ENCODE results near the gene NR2F1.
A peak's percentile ranks its signal among the peaks of the same experiment; 100 is the strongest.

NR2F1 gene

DNA sequence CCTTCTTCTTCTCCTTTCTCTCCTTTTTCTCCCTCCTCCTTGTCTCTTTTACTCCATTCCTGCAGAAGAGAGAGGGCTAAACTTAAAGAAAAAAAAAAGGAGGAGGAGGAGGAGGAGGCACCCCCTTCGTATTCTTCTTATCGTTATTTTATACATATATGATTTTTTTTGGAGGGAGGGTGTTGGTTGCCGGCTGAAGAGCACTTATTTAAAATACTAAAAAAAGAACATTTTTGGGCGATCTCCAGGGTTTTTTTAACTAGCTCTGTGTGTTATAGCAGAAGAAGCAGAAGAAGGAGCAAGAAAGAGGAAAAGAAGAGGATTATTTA lies 381 bp downstream of the NR2F1 start:
- Histone ChIP-seq H3K27ac (no peak overlapping the region), H3K9me3 (replicated peaks in 1 of 11) (peaks cover 0 to 12% (median 10%) of the 10 kb centered on the region in 11 experiments; a peak in 13 of 22 replicates), H3K36me3 (no peaks in the 10 kb centered on the region), H3K4me3 (peak overlapping the region in 4 of 10 experiments; percentile 57 to 70 (median 68); a peak in 7 of 20 replicates), H3K4me1 (peaks cover 27 to 39% (median 35%) of the 10 kb centered on the region in 10 experiments), H3K27me3 (peaks cover 95 to 100% (median 100%) of the 10 kb centered on the region in 11 experiments), H3K4me2 (peak overlapping the region in 5 of 11 experiments; percentile 69 to 99 (median 95); a peak in 8 of 22 replicates), H4K20me1 (peaks cover 0 to 88% (median 77%) of the 10 kb centered on the region in 11 experiments; a peak in 20 of 22 replicates), H3K9ac (no peak overlapping the region)
- no peak for TF ChIP-seq Cebpa-rat (IDR thresholded peaks at IDR 0.05)

DNA sequence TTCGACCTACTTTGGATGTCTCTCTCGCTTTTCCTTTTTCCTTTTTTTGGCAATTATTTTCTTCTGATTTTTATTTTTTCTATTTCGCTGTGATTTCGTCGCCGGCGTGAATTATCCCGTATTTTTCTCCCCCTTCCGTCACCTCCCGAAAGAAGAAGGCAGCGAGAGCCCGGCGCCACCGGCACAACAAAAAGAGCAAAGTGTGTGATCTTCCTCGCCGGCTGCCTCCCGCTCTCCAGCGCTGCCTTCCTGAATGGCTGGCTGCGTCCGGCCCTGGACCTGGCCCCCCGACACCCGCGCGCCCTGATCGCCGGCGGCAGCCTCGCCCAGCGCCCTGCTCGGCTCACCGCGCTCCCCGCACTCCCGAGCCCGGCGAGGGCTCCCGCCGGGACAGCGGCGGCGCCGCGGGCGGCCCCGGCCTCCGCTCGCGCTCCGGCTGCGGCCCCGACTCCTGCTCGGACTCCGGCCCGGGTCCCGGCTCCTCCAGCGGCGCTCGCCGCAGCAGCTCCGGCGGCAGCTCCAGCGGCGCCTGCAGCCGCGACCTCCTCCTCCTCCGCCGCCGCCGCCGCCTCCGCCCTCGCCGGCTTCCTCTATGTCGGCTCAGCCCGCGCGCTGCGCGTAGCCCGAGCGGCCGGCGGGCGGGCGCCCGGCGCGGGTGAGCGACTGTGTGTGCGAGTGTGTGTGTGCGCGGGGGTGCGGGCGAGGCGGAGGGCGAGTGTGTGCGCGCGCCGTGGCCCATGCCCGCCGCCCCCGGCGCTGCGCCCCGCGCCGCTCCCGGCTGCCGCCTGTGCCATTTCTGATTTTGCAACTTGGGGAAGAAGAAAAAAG lies 960 bp downstream of the NR2F1 start:
- H3K4me3 ChIP-seq = peak overlapping the region; percentile 30 to 70 (median 58)
- H3K36me3 ChIP-seq = no peaks in the 10 kb centered on the region
- TF ChIP-seq Cebpa-rat (IDR thresholded peaks at IDR 0.05) = no peak
- peak overlapping the region; percentile 59 to 99 (median 91) for H3K4me2 ChIP-seq
- H3K27ac ChIP-seq = no peak overlapping the region
- peaks cover 95 to 100% (median 100%) of the 10 kb centered on the region in 11 experiments for H3K27me3 ChIP-seq
- H4K20me1 ChIP-seq = peaks cover 0 to 86% (median 74%) of the 10 kb centered on the region in 11 experiments; a peak in 20 of 22 replicates
- H3K4me1 ChIP-seq = peaks cover 21 to 33% (median 29%) of the 10 kb centered on the region in 10 experiments
- peaks cover 0 to 17% (median 14%) of the 10 kb centered on the region in 11 experiments; a peak in 13 of 22 replicates for H3K9me3 ChIP-seq (replicated peaks in 1 of 11)
- H3K9ac ChIP-seq = peak overlapping the region in 4 of 11 experiments; percentile 18 to 52 (median 35); a peak in 4 of 22 replicates

GRCh38 chr5:93584596-93585040 lies 1.6 kb downstream of the NR2F1 start:
- no peak for TF ChIP-seq Cebpa-rat (IDR thresholded peaks at IDR 0.05)
- Histone ChIP-seq H3K4me3 (peak overlapping the region; percentile 30 to 70 (median 58)), H3K27me3 (peaks cover 95 to 100% (median 100%) of the 10 kb centered on the region in 11 experiments), H3K4me1 (peaks cover 15 to 28% (median 23%) of the 10 kb centered on the region in 10 experiments), H3K9me3 (replicated peaks in 1 of 11) (peaks cover 0 to 17% (median 14%) of the 10 kb centered on the region in 11 experiments; a peak in 13 of 22 replicates), H4K20me1 (peaks cover 0 to 80% (median 74%) of the 10 kb centered on the region in 11 experiments; a peak in 20 of 22 replicates), H3K36me3 (no peaks in the 10 kb centered on the region), H3K27ac (no peak overlapping the region), H3K4me2 (peak overlapping the region; percentile 59 to 99 (median 91)), H3K9ac (peak overlapping the region in 2 of 11 experiments; percentile 18 to 26; a peak in 2 of 22 replicates)

- Histone ChIP-seq H3K9me3 (replicated peaks in 1 of 11) (peaks cover 0 to 17% (median 14%) of the 10 kb centered on the region in 11 experiments; a peak in 13 of 22 replicates), H3K36me3 (no peaks in the 10 kb centered on the region), H4K20me1 (peaks cover 0 to 80% (median 69%) of the 10 kb centered on the region in 11 experiments; a peak in 20 of 22 replicates), H3K27me3 (peaks cover 95 to 100% (median 100%) of the 10 kb centered on the region in 11 experiments), H3K4me1 (peaks cover 9 to 23% (median 17%) of the 10 kb centered on the region in 10 experiments), H3K9ac (no peak overlapping the region), H3K4me3 (peak overlapping the region in 5 of 10 experiments; percentile 13 to 68 (median 52); a peak in 11 of 20 replicates), H3K4me2 (peak overlapping the region; percentile 39 to 99 (median 57); a peak in 19 of 22 replicates), H3K27ac (no peak overlapping the region)
- TF ChIP-seq Cebpa-rat (IDR thresholded peaks at IDR 0.05) = no peak
Measured at GRCh38 chr5:93585041-93585766, 2.2 kb downstream of the NR2F1 start.

DNA sequence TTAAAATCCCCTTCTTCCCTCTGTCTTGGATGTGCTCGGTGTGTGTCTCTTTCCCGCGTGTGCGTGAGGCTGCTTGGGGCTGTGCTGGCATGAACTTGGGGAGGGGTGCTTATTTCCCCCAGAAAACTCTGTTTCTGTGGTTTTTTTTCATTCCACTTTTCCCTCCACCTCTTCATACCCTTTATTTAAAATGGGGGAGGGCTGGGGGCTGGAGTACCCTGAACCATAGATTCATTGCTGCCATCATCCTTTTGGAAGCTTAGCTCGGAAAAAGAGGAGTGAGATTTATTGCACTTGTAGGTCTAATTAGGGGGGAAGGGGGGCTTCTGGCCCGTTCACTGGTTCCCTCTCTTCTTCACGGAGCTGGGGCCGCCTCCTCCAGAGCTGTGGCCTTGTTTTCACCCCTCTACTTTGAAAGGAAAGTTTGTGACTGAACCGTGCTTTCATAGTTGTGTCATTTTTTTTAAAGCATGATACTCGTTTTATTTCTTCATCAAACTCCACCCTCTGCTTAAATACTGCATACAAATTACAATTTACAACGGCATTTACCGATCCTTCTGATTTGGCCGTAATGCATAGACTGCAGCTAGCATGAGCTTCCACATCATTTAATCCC lies 2.9 kb downstream of the NR2F1 start:
- no peaks in the 10 kb centered on the region for H3K36me3 ChIP-seq
- H3K4me3 ChIP-seq = no peak overlapping the region
- H4K20me1 ChIP-seq = peaks cover 0 to 78% (median 62%) of the 10 kb centered on the region in 11 experiments; a peak in 19 of 22 replicates
- peaks cover 4 to 16% (median 11%) of the 10 kb centered on the region in 10 experiments; a peak in 17 of 20 replicates for H3K4me1 ChIP-seq
- H3K27ac ChIP-seq = no peak overlapping the region
- no peak for TF ChIP-seq Cebpa-rat (IDR thresholded peaks at IDR 0.05)
- H3K4me2 ChIP-seq = no peak overlapping the region
- peaks cover 95 to 100% (median 100%) of the 10 kb centered on the region in 11 experiments for H3K27me3 ChIP-seq
- H3K9me3 ChIP-seq (replicated peaks in 1 of 11) = peaks cover 0 to 17% (median 14%) of the 10 kb centered on the region in 11 experiments; a peak in 13 of 22 replicates
- no peak overlapping the region for H3K9ac ChIP-seq

DNA sequence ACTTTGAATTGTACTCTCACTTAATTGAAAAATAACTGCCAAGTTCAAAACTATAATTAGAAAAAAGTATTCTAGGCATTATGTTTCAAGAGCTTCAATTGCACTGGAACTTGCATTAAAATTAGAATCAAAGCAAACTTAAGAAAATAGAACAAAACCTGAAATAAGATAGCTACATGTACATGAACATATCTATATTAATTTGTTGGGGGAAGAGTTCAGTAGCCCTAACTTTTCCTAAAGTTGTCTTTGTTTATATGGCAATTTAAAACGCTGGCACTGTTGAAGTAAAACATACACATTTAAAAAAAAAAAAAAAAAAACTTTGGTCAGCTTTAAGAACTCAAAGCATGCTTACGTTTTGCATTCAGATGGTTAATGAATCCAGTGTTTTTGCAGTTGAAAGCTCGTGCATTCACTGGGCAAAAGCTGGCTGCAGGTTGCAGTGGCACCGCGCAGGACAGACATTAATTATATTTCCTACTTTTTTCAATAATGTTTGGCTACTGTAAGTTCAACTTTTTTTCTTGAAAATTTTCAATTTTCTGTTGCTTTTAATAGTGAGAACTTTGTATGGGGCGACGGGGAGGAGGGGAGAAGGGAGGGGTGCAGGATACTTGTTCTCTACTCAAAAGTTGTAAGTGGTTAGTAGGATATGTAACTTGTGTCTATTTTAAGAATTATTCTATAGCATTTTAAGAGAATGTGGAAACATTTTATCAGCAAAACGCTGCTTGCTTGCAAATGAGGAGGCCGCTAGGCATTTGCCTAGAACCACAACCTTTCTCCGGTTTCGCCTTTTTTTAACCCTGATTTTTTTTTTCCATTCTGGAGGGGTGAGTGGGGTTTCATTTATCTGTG lies 3.9 kb downstream of the NR2F1 start:
- Histone ChIP-seq H3K27ac (no peak overlapping the region), H3K36me3 (no peaks in the 10 kb centered on the region), H3K4me3 (no peak overlapping the region), H3K9me3 (replicated peaks in 1 of 11) (peaks cover 0 to 17% (median 14%) of the 10 kb centered on the region in 11 experiments; a peak in 13 of 22 replicates), H3K4me2 (no peak overlapping the region), H3K4me1 (peaks cover 0 to 13% (median 7%) of the 10 kb centered on the region in 10 experiments; a peak in 14 of 20 replicates), H4K20me1 (peaks cover 0 to 81% (median 61%) of the 10 kb centered on the region in 11 experiments; a peak in 19 of 22 replicates), H3K27me3 (peaks cover 97 to 100% (median 100%) of the 10 kb centered on the region in 11 experiments), H3K9ac (no peak overlapping the region)
- no peak for TF ChIP-seq Cebpa-rat (IDR thresholded peaks at IDR 0.05)

GRCh38 chr5:93587597-93588351 lies 4.8 kb downstream of the NR2F1 start:
- Histone ChIP-seq H3K36me3 (no peaks in the 10 kb centered on the region), H3K9me3 (replicated peaks in 1 of 11) (peaks cover 0 to 17% (median 14%) of the 10 kb centered on the region in 11 experiments; a peak in 13 of 22 replicates), H3K27ac (no peak overlapping the region), H3K4me1 (peaks cover 0 to 13% (median 7%) of the 10 kb centered on the region in 10 experiments; a peak in 14 of 20 replicates), H3K9ac (no peak overlapping the region), H3K27me3 (peaks cover 97 to 100% (median 100%) of the 10 kb centered on the region in 11 experiments), H3K4me2 (no peak overlapping the region), H4K20me1 (peaks cover 0 to 75% (median 53%) of the 10 kb centered on the region in 11 experiments; a peak in 19 of 22 replicates), H3K4me3 (no peak overlapping the region)
- no peak for TF ChIP-seq Cebpa-rat (IDR thresholded peaks at IDR 0.05)

Data from BLaER1 treated with 17β-estradiol and CSF1 and Interleukin-3, amounts not matched to agents 10 nM and 100 nM (cell line).